ENCODE measurements around the gene PAMR1.

Gene PAMR1

GRCh38 chr11:35424157-35424940 lies 101.1 kb downstream of the PAMR1 start:
- 90 to 92% methylated on average over 2 of the region's 4 CpGs for WGBS, 2 experiments (ENCODE audit: insufficient coverage in 2 of 2)
- no peaks in the 10 kb centered on the region for H3K9me3 ChIP-seq (ENCODE audit: control insufficient read depth, low read length)
- H3K4me3 ChIP-seq (ENCODE audit: extremely low read depth, insufficient read depth, low read length, poor library complexity, severe bottlenecking), result no peak overlapping the region
- no peak overlapping the region for H3K27ac ChIP-seq (ENCODE audit: low read depth, low read length, severe bottlenecking)
- no peaks in the 10 kb centered on the region for H3K36me3 ChIP-seq (ENCODE audit: control insufficient read depth, insufficient read depth, low read length)
- H3K4me1 ChIP-seq (ENCODE audit: control insufficient read depth, insufficient read depth, low read length, poor library complexity, severe bottlenecking), result no peaks in the 10 kb centered on the region

- Histone ChIP-seq H3K9me3 (ENCODE audit: control insufficient read depth, low read length) (no peaks in the 10 kb centered on the region), H3K4me1 (ENCODE audit: control insufficient read depth, insufficient read depth, low read length, poor library complexity, severe bottlenecking) (peaks cover 5% of the 10 kb centered on the region), H3K4me3 (ENCODE audit: extremely low read depth, insufficient read depth, low read length, poor library complexity, severe bottlenecking) (peak overlapping the region; percentile 49), H3K27ac (ENCODE audit: low read depth, low read length, severe bottlenecking) (no peak overlapping the region), H3K36me3 (ENCODE audit: control insufficient read depth, insufficient read depth, low read length) (no peaks in the 10 kb centered on the region)
- 7 to 12% methylated on average over 14 to 17 of the region's 17 CpGs for WGBS, 2 experiments (ENCODE audit: insufficient coverage in 2 of 2)
These were observed 105.0 kb downstream of the PAMR1 start for GRCh38 chr11:35420371-35420770.

GRCh38 chr11:35419830-35420333 lies 105.5 kb downstream of the PAMR1 start:
- H3K4me1 ChIP-seq (ENCODE audit: control insufficient read depth, insufficient read depth, low read length, poor library complexity, severe bottlenecking), result peaks cover 5% of the 10 kb centered on the region
- no peaks in the 10 kb centered on the region for H3K9me3 ChIP-seq (ENCODE audit: control insufficient read depth, low read length)
- H3K36me3 ChIP-seq (ENCODE audit: control insufficient read depth, insufficient read depth, low read length), result no peaks in the 10 kb centered on the region
- no peak overlapping the region for H3K27ac ChIP-seq (ENCODE audit: low read depth, low read length, severe bottlenecking)
- WGBS, 2 experiments (ENCODE audit: insufficient coverage in 2 of 2), result 0 to 1% methylated on average over 17 to 28 of the region's 41 CpGs
- peak overlapping the region; percentile 49 for H3K4me3 ChIP-seq (ENCODE audit: extremely low read depth, insufficient read depth, low read length, poor library complexity, severe bottlenecking)

GRCh38 chr11:35419184-35419829 lies 106.1 kb downstream of the PAMR1 start, which contains the start of gene SLC1A2:
SLC1A2 (minus strand) TSS chr11:35419558; CDS start chr11:35418966, 592 bp downstream.
- H3K27ac ChIP-seq (ENCODE audit: low read depth, low read length, severe bottlenecking), result no peak within 1 kb of the TSS
- no peaks in the 10 kb centered on the region for H3K36me3 ChIP-seq (ENCODE audit: control insufficient read depth, insufficient read depth, low read length)
- no peaks in the 10 kb centered on the region for H3K9me3 ChIP-seq (ENCODE audit: control insufficient read depth, low read length)
- 1% methylated on average over 46 of the region's 71 CpGs for WGBS, 2 experiments (ENCODE audit: insufficient coverage in 2 of 2)
- H3K4me3 ChIP-seq (ENCODE audit: extremely low read depth, insufficient read depth, low read length, poor library complexity, severe bottlenecking), result peak within 1 kb of the TSS; percentile 49
- peaks cover 5% of the 10 kb centered on the region for H3K4me1 ChIP-seq (ENCODE audit: control insufficient read depth, insufficient read depth, low read length, poor library complexity, severe bottlenecking)

GRCh38 chr11:35418282-35419183 lies 106.9 kb downstream of the PAMR1 start:
- Histone ChIP-seq H3K36me3 (ENCODE audit: control insufficient read depth, insufficient read depth, low read length) (no peaks in the 10 kb centered on the region), H3K4me1 (ENCODE audit: control insufficient read depth, insufficient read depth, low read length, poor library complexity, severe bottlenecking) (peaks cover 5% of the 10 kb centered on the region), H3K4me3 (ENCODE audit: extremely low read depth, insufficient read depth, low read length, poor library complexity, severe bottlenecking) (peak overlapping the region; percentile 49), H3K27ac (ENCODE audit: low read depth, low read length, severe bottlenecking) (no peak overlapping the region), H3K9me3 (ENCODE audit: control insufficient read depth, low read length) (no peaks in the 10 kb centered on the region)
- 0 to 1% methylated on average over 48 to 66 of the region's 69 CpGs for WGBS, 2 experiments (ENCODE audit: insufficient coverage in 2 of 2)

GRCh38 chr11:35415487-35415886 lies 109.9 kb downstream of the PAMR1 start:
- Histone ChIP-seq H3K27ac (ENCODE audit: low read depth, low read length, severe bottlenecking) (no peak overlapping the region), H3K4me3 (ENCODE audit: extremely low read depth, insufficient read depth, low read length, poor library complexity, severe bottlenecking) (no peak overlapping the region), H3K9me3 (ENCODE audit: control insufficient read depth, low read length) (no peaks in the 10 kb centered on the region), H3K36me3 (ENCODE audit: control insufficient read depth, insufficient read depth, low read length) (no peaks in the 10 kb centered on the region), H3K4me1 (ENCODE audit: control insufficient read depth, insufficient read depth, low read length, poor library complexity, severe bottlenecking) (peaks cover 5% of the 10 kb centered on the region)
- 67 to 75% methylated on average over 1 of the region's 2 CpGs for WGBS, 2 experiments (ENCODE audit: insufficient coverage in 2 of 2)

- no peak overlapping the region for H3K27ac ChIP-seq (ENCODE audit: low read depth, low read length, severe bottlenecking)
- H3K36me3 ChIP-seq (ENCODE audit: control insufficient read depth, insufficient read depth, low read length), result no peaks in the 10 kb centered on the region
- H3K4me3 ChIP-seq (ENCODE audit: extremely low read depth, insufficient read depth, low read length, poor library complexity, severe bottlenecking), result no peak overlapping the region
- no peaks in the 10 kb centered on the region for H3K9me3 ChIP-seq (ENCODE audit: control insufficient read depth, low read length)
- peaks cover 5% of the 10 kb centered on the region for H3K4me1 ChIP-seq (ENCODE audit: control insufficient read depth, insufficient read depth, low read length, poor library complexity, severe bottlenecking)
- no CpG with 5 or more reads among the region's 2 CpGs for WGBS, 2 experiments (ENCODE audit: insufficient coverage in 2 of 2)
These were observed 110.6 kb downstream of the PAMR1 start for GRCh38 chr11:35414776-35415175.

GRCh38 chr11:35414311-35414710 lies 111.1 kb downstream of the PAMR1 start:
- Histone ChIP-seq H3K4me3 (ENCODE audit: extremely low read depth, insufficient read depth, low read length, poor library complexity, severe bottlenecking) (no peak overlapping the region), H3K4me1 (ENCODE audit: control insufficient read depth, insufficient read depth, low read length, poor library complexity, severe bottlenecking) (peaks cover 5% of the 10 kb centered on the region), H3K27ac (ENCODE audit: low read depth, low read length, severe bottlenecking) (no peak overlapping the region), H3K36me3 (ENCODE audit: control insufficient read depth, insufficient read depth, low read length) (no peaks in the 10 kb centered on the region), H3K9me3 (ENCODE audit: control insufficient read depth, low read length) (no peaks in the 10 kb centered on the region)
- 80 to 90% methylated on average over 2 to 4 of the region's 6 CpGs for WGBS, 2 experiments (ENCODE audit: insufficient coverage in 2 of 2)

GRCh38 chr11:35413598-35413997 lies 111.8 kb downstream of the PAMR1 start:
- H3K4me3 ChIP-seq (ENCODE audit: extremely low read depth, insufficient read depth, low read length, poor library complexity, severe bottlenecking), result no peak overlapping the region
- no peak overlapping the region for H3K27ac ChIP-seq (ENCODE audit: low read depth, low read length, severe bottlenecking)
- H3K4me1 ChIP-seq (ENCODE audit: control insufficient read depth, insufficient read depth, low read length, poor library complexity, severe bottlenecking), result peaks cover 5% of the 10 kb centered on the region
- H3K9me3 ChIP-seq (ENCODE audit: control insufficient read depth, low read length), result no peaks in the 10 kb centered on the region
- no peaks in the 10 kb centered on the region for H3K36me3 ChIP-seq (ENCODE audit: control insufficient read depth, insufficient read depth, low read length)
- WGBS, 2 experiments (ENCODE audit: insufficient coverage in 2 of 2), result 85 to 87% methylated on average over 3 of the region's 3 CpGs

GRCh38 chr11:35412285-35412684 lies 113.1 kb downstream of the PAMR1 start:
- no peaks in the 10 kb centered on the region for H3K4me1 ChIP-seq (ENCODE audit: control insufficient read depth, insufficient read depth, low read length, poor library complexity, severe bottlenecking)
- H3K9me3 ChIP-seq (ENCODE audit: control insufficient read depth, low read length), result no peaks in the 10 kb centered on the region
- no peak overlapping the region for H3K4me3 ChIP-seq (ENCODE audit: extremely low read depth, insufficient read depth, low read length, poor library complexity, severe bottlenecking)
- no peak overlapping the region for H3K27ac ChIP-seq (ENCODE audit: low read depth, low read length, severe bottlenecking)
- H3K36me3 ChIP-seq (ENCODE audit: control insufficient read depth, insufficient read depth, low read length), result no peaks in the 10 kb centered on the region
- WGBS, 2 experiments (ENCODE audit: insufficient coverage in 2 of 2), result 60 to 77% methylated on average over 1 to 2 of the region's 2 CpGs

Measured in mesodermal cell (in vitro differentiated cells).